A549 (cell line): Measurements from ENCODE around the gene CLEC16A. TPM values are rescaled to one million over a fixed set of nuclear protein-coding genes. Genes with fewer than 3 reads are reported as not detected.

Experiments
- ATAC-seq, 2 experiments: fragments of 200-7000 bp in 1 of 2; fragments of >200 bp in 1 of 2; cut with Nextera tagmentation in 1 of 2; cut with Tn5 transposase in 1 of 2; 3 replicates each; pipeline versions ENCODE4 v1.8.0 to v1.9.1; 2018 to 2020; ENCODE audit warnings: mild to moderate bottlenecking in 1 of 2, moderate library complexity in 1 of 2
- CTCF ChIA-PET: fragments of 300-600 bp; sonication (Branson Sonifier 250); formaldehyde crosslinking; extraction: SDS; loops from one replicate; lab custom pipeline; 2021; ENCODE audit warnings: antibody characterized with exemption, inconsistent platforms; lab: Yijun Ruan, JAX
- POLR2A ChIA-PET: fragments of 350-600 bp; formaldehyde crosslinking; extraction: SDS; loops from one replicate; lab custom pipeline; 2021; ENCODE audit warnings: antibody characterized with exemption, inconsistent platforms; lab: Yijun Ruan, JAX
- DNase-seq, 2 experiments: peaks; one replicate each; pipeline versions ENCODE4 v3.0.0 to v3.0.0-alpha.2; 2011 to 2016; ENCODE audit warnings: low read depth in 1 of 2, low spot score in 1 of 2
- FAIRE-seq: peaks from 2 replicates; lab custom pipeline; 2011; peaks lifted over from hg19 to GRCh38; lab: Jason Lieb, UNC
- H3K27ac ChIP-seq, 2 experiments: fragments of >200 bp; sonication (Bioruptor Twin); formaldehyde crosslinking; 3 replicates each; pipeline ENCODE4 v1.5.1; 2016 to 2017
- H3K4me1 ChIP-seq: fragments of >200 bp; sonication (Bioruptor Twin); formaldehyde crosslinking; 3 replicates; pipeline ENCODE4 v1.6.1; 2016
- H3K4me2 ChIP-seq: fragments of >200 bp; sonication (Bioruptor Twin); formaldehyde crosslinking; 3 replicates; pipeline ENCODE4 v1.6.1; 2016
- H3K4me3 ChIP-seq: fragments of >200 bp; sonication (Bioruptor Twin); formaldehyde crosslinking; 3 replicates; pipeline ENCODE4 v1.5.1; 2016
- H3K9me3 ChIP-seq: fragments of >200 bp; sonication (Bioruptor Twin); formaldehyde crosslinking; 3 replicates; pipeline ENCODE4 v1.6.1; 2016
- BCL3 ChIP-seq: fragments of >200 bp; sonication (Bioruptor Twin); formaldehyde crosslinking; IDR thresholded peaks from 3 replicates; pipeline ENCODE4 v1.6.1; 2016
- CBX2 ChIP-seq: fragments of 200-600 bp; sonication (generic); IDR thresholded peaks from 2 replicates; pipeline ENCODE4 v1.6.1; 2016; ENCODE audit warnings: low read depth, mild to moderate bottlenecking, borderline replicate concordance
- CEBPB ChIP-seq, 2 experiments: fragments of >200 bp in 1 of 2; sonication (Bioruptor Twin) in 1 of 2; formaldehyde crosslinking in 1 of 2; IDR thresholded peaks; 2 replicates each; pipeline ENCODE4 v1.6.1; 2012 to 2016
- CTCF ChIP-seq: fragments of >200 bp; sonication (Bioruptor Twin); formaldehyde crosslinking; IDR thresholded peaks from 3 replicates; pipeline ENCODE4 v1.5.1; 2016
- EHMT2 ChIP-seq: fragments of 200-600 bp; sonication (generic); IDR thresholded peaks from 2 replicates; pipeline ENCODE4 v1.6.1; 2016; ENCODE audit warnings: antibody characterized with exemption, low read depth, mild to moderate bottlenecking, moderate library complexity
- GATA3 ChIP-seq: IDR thresholded peaks from 2 replicates; pipeline ENCODE4 v1.6.1; 2012; ENCODE audit warnings: borderline replicate concordance
- HDAC2 ChIP-seq: fragments of 200-600 bp; sonication (generic); IDR thresholded peaks from 2 replicates; pipeline ENCODE4 v1.6.1; 2016
- HES2 ChIP-seq: fragments of >200 bp; sonication (Bioruptor Twin); formaldehyde crosslinking; IDR thresholded peaks from 2 replicates; pipeline ENCODE4 v1.6.1; 2016
- HOXB13 ChIP-seq: fragments of 250-450 bp; sonication (Bioruptor Pico); IDR thresholded peaks from 2 replicates; pipeline ENCODE4 v1.5.0; 2020; ENCODE audit warnings: low read depth, mild to moderate bottlenecking, moderate library complexity
- JUN ChIP-seq, 2 experiments: fragments of >200 bp; sonication (Bioruptor Twin); formaldehyde crosslinking; IDR thresholded peaks; 2 replicates in 1 of 2; 3 replicates in 1 of 2; pipeline ENCODE4 v1.6.1; 2016 to 2017
- KDM1A ChIP-seq: fragments of 200-600 bp; sonication (generic); IDR thresholded peaks from 2 replicates; pipeline ENCODE4 v1.6.1; 2016; ENCODE audit warnings: low read depth, mild to moderate bottlenecking
- KDM5A ChIP-seq: fragments of 200-600 bp; sonication (generic); IDR thresholded peaks from 2 replicates; pipeline ENCODE4 v1.6.1; 2016; ENCODE audit warnings: antibody characterized with exemption, mild to moderate bottlenecking
- MAFK ChIP-seq: fragments of 450-650 bp; IDR thresholded peaks from 2 replicates; pipeline ENCODE4 v1.6.1; 2014; ENCODE audit not compliant: partially characterized antibody
- MAX ChIP-seq: IDR thresholded peaks from 2 replicates; pipeline ENCODE4 v1.6.1; 2012
- NFE2L2 ChIP-seq: fragments of 150-350 bp; conservative IDR thresholded peaks from 2 replicates; pipeline ENCODE4 v1.6.1; 2014; ENCODE audit warnings: low read length
- NPAS2 ChIP-seq: fragments of 250-450 bp; sonication (Bioruptor Pico); IDR thresholded peaks from 2 replicates; pipeline ENCODE4 v1.8.0; 2022; ENCODE audit warnings: mild to moderate bottlenecking, moderate library complexity, borderline replicate concordance
- NR3C1 ChIP-seq: fragments of >200 bp; sonication (Bioruptor Twin); formaldehyde crosslinking; IDR thresholded peaks from 3 replicates; pipeline ENCODE4 v1.6.1; 2017
- PBX3 ChIP-seq: IDR thresholded peaks from 2 replicates; pipeline ENCODE4 v1.6.1; 2012
- POLR2AphosphoS2 ChIP-seq: conservative IDR thresholded peaks from 2 replicates; pipeline ENCODE4 v1.6.1; 2012; ENCODE audit warnings: low read length, improper control_type of control experiment, inconsistent platforms
- RNF2 ChIP-seq: fragments of 200-600 bp; sonication (generic); IDR thresholded peaks from 2 replicates; pipeline ENCODE4 v1.6.1; 2016; ENCODE audit warnings: low read depth, mild to moderate bottlenecking, antibody characterized with exemption, moderate library complexity, borderline replicate concordance
- TP53 ChIP-seq: fragments of 250-450 bp; sonication (Bioruptor Pico); IDR thresholded peaks from 2 replicates; pipeline ENCODE4 v1.5.0; 2021; ENCODE audit warnings: mild to moderate bottlenecking, moderate library complexity
- USF2 ChIP-seq: fragments of 450-650 bp; IDR thresholded peaks from 2 replicates; pipeline ENCODE4 v1.6.1; 2014; ENCODE audit warnings: antibody characterized with exemption
- ZSCAN20 ChIP-seq: fragments of 250-450 bp; sonication (Bioruptor Pico); IDR thresholded peaks from 2 replicates; pipeline ENCODE4 v1.8.0; 2022; ENCODE audit warnings: mild to moderate bottlenecking, moderate library complexity
- WGBS: methylation state at CpG from one replicate; pipeline ENCODE4 v1.1.6; 2017; ENCODE audit errors: missing lambda C conversion rate; 5-methylcytosine and 5-hydroxymethylcytosine counted together
- polyA plus RNA-seq, 4 experiments: library from polyadenylated mRNA; depleted of rRNA in 3 of 4; stranded (reverse); fragments of >200 nt; fragmentation: RNase III in 1 of 4; extraction: RNeasy Plus Mini Kit Qiagen cat#74134 plus additional on column Dnase treatment in 1 of 4; gene quantifications; 2 replicates in 3 of 4; 3 replicates in 1 of 4; pipeline ENCODE4 v1.2.3, GENCODE V29; 2011 to 2017

CLEC16A gene
- polyA plus RNA-seq, 2 of the 4 experiments (the other 2 are of a cell fraction): 8.3 to 10.4 TPM

- WGBS: 86% methylated on average over 7 of the region's 7 CpGs
- Histone ChIP-seq H3K4me2 (no peak overlapping the region), H3K27ac (no peak overlapping the region), H3K4me3 (no peak overlapping the region), H3K9me3 (no peaks in the 10 kb centered on the region), H3K4me1 (no peaks in the 10 kb centered on the region)
- TF ChIP-seq KDM5A: no peak
- no peak for TF ChIP-seq TP53 (CRISPR knock-in tag)
- no peak for TF ChIP-seq NPAS2 (CRISPR knock-in tag)
- no peak for TF ChIP-seq GATA3
- TF ChIP-seq CTCF: no peak
- TF ChIP-seq PBX3: no peak
- DNase-seq (no peak), FAIRE-seq (no peak), ATAC-seq (no peak)
- ChIA-PET CTCF (no interaction called here), POLR2A (no interaction called here)
Measured at GRCh38 chr16:11127610-11128195, 183.3 kb downstream of the CLEC16A start.

- Histone ChIP-seq H3K4me3 (no peak overlapping the region), H3K9me3 (no peaks in the 10 kb centered on the region), H3K27ac (no peak overlapping the region)
- peak in 1 of 2 experiments; percentile 11; a peak in 1 of 4 replicates for TF ChIP-seq CEBPB (IDR thresholded peaks at IDR 0.05)
- TF ChIP-seq RNF2: no peak
- no peak for TF ChIP-seq NFE2L2
- no peak for TF ChIP-seq HES2
- TF ChIP-seq BCL3: no peak
- TF ChIP-seq MAFK: no peak
- no peak for TF ChIP-seq POLR2AphosphoS2
- TF ChIP-seq JUN (IDR thresholded peaks at IDR 0.05): no peak
- TF ChIP-seq, all 56 proteins: peak for 1
- Histone ChIP-seq H3K4me1 (no peaks in the 10 kb centered on the region; the same call in 2 of the 3 replicates), H3K4me2 (no peak overlapping the region)
- WGBS: 82% methylated on average over 9 of the region's 9 CpGs
- FAIRE-seq: no peak
- ATAC-seq: no peak
- no peak for DNase-seq
- POLR2A ChIA-PET: no interaction called here
- CTCF ChIA-PET: interaction anchor here (1.1 kb wide), 1 partner anchor 174 kb away, joined by 3 read pairs; no protein-coding TSS in a partner anchor
Measured at GRCh38 chr16:11128211-11129141, 184.1 kb downstream of the CLEC16A start.

- 99% methylated on average over 4 of the region's 4 CpGs for WGBS
- ChIA-PET POLR2A (interaction anchor here (0.5 kb wide), 1 partner anchor 127 kb away, joined by 5 read pairs; no protein-coding TSS in a partner anchor), CTCF (interaction anchor here (1.1 kb wide), 1 partner anchor 175 kb away, joined by 3 read pairs; no protein-coding TSS in a partner anchor)
- FAIRE-seq: no peak
- Histone ChIP-seq H3K4me2 (no peak overlapping the region), H3K4me3 (no peak overlapping the region), H3K9me3 (no peaks in the 10 kb centered on the region), H3K27ac (no peak overlapping the region), H3K4me1 (no peaks in the 10 kb centered on the region; the same call in 2 of the 3 replicates)
- ATAC-seq: no peak
- TF ChIP-seq ZSCAN20 (CRISPR knock-in tag) (no peak), CTCF (no peak), JUN (IDR thresholded peaks at IDR 0.05) (no peak), HDAC2 (no peak), KDM1A (no peak), CBX2 (no peak), TP53 (CRISPR knock-in tag) (no peak), HOXB13 (no peak), POLR2AphosphoS2 (no peak), EHMT2 (no peak), NR3C1 (no peak), USF2 (no peak), MAX (no peak), NFE2L2 (no peak), KDM5A (no peak), GATA3 (no peak)
- no peak for DNase-seq
Measured at GRCh38 chr16:11129378-11129781, 185.0 kb downstream of the CLEC16A start.
